Testis (tissue), 5 donors: ENCODE results near the gene SLX4IP. TPM values are rescaled to one million over a fixed set of nuclear protein-coding genes. Genes with fewer than 3 reads are reported as not detected.

Experiments
- DNase-seq: peaks from one replicate; pipeline ENCODE4 v3.0.0-alpha.2; 2019
- H3K27ac ChIP-seq, 2 donors: fragments of 200-600 bp; sonication (generic); one replicate each; pipeline ENCODE4 v1.5.1; 2019
- H3K27me3 ChIP-seq: fragments of 200-600 bp; sonication (generic); one replicate; pipeline ENCODE4 v1.5.1; 2019
- H3K36me3 ChIP-seq: fragments of 200-600 bp; sonication (generic); one replicate; pipeline ENCODE4 v1.5.1; 2017; ENCODE audit warnings: low read depth; ENCODE audit errors: missing control alignments
- H3K4me1 ChIP-seq: fragments of 200-600 bp; sonication (generic); one replicate; pipeline ENCODE4 v1.5.1; 2019
- H3K4me3 ChIP-seq, 2 donors: fragments of 200-600 bp; sonication (generic); one replicate each; pipeline ENCODE4 v1.5.1; 2017 to 2019
- H3K9me3 ChIP-seq: fragments of 200-600 bp; sonication (generic); one replicate; pipeline ENCODE4 v1.5.1; 2017
- POLR2A ChIP-seq: fragments of 450-650 bp; IDR thresholded peaks from one replicate; pipeline ENCODE4 v1.6.1; 2017; ENCODE audit warnings: antibody characterized with exemption, mild to moderate bottlenecking, moderate library complexity
- WGBS, 2 donors: methylation state at CpG; one replicate each; pipeline ENCODE4 v1.1.5; 2018; 5-methylcytosine and 5-hydroxymethylcytosine counted together
- intact Hi-C: fragments of 100-400 bp; cut with DNase I; formaldehyde crosslinking; loops from one replicate; pipeline ENCODE4 v1.15.1; 2023; ENCODE audit warnings: low total_unique reads
- long read RNA-seq, 2 donors: transcript quantifications; one replicate each; lab custom pipeline, GENCODE V29; 2026
- polyA plus RNA-seq: library from polyadenylated mRNA; stranded (reverse); fragments of 350-450 nt; fragmentation: Illumina TruSeq; extraction: RNeasy Lipid Tissue Mini Kit (QIAGEN cat#74804); gene quantifications from one replicate; pipeline ENCODE4 v1.2.3, GENCODE V29; 2014; ENCODE audit warnings: low read depth, low replicate concordance; ENCODE audit not compliant: insufficient read depth
- total RNA-seq, 2 donors: library from RNA; depleted of rRNA; stranded (reverse); fragments of >200 nt; gene quantifications; one replicate each; pipeline ENCODE4 v1.2.3, GENCODE V29; 2016
- TF ChIP-seq, protein P1 (sequence below), 3 experiments: fragments of 450-650 bp in 2 of 3; fragments of 200-600 bp in 1 of 3; sonication (generic) in 1 of 3; IDR thresholded peaks; one replicate each; pipeline ENCODE4 v1.5.1; 2016 to 2019; ENCODE audit warnings: antibody characterized with exemption in 3 of 3, mild to moderate bottlenecking in 2 of 3, moderate library complexity in 1 of 3

The SLX4IP gene
- total RNA-seq (10 to 100 TPM in 1 of 2 donors, 1 to 10 TPM in 1; 9.7 to 10.8 TPM), polyA plus RNA-seq (3.8 TPM)
- long read RNA-seq, donor 1, result 0 reads
- long read RNA-seq, donor 2, result 0 reads

DNA sequence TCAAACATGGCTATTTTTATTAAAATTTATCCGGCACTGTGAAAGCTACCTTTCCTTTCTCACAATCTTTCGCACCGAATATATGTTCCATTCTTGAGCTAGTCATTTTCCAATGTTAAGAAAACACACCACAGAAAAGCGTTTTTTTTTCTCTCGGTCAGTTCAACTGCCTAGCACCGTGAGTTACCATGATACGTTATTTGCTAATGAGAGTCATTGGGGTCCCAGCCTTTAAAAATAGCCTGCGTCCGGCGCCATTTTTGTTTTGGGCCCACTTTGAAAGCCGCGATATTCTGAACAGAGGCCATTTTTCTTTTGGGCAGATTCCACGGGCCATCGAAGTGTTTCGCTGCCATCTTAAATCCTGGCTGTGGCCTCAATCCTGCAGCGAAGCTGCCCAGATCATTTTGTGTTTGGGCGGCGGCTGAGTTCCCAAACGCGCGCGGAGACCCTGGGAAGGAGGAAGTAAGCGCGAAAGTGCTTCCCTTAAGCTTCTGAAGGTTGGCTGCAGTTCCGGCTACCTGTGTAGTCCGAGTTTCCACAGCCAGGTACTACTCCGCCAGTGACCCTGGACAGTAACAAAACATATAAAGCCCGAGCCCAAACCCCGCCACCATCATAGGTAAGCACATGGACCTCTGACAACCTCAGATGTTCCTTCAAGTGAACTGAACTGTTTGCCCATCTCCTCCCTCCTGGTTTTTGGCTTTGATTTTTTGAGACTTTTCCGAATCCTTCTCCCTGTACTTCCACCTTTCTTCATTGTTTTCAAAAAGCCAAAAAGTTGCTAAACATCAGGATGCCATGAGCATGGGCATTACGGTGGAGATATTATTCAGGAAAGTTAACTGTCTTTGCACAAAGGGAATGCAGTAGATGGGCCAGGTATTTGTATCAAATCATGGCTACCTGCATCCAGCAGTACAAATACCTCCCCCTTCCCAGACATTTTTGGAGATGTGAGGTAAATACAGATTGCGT lies at the start of gene SLX4IP:
SLX4IP (plus strand) TSS at position 474 of the 981 bp plus-strand sequence. CDS start 22,900 bp downstream, outside the sequence.
- Histone ChIP-seq H3K4me1 (peaks cover 12% of the 10 kb centered on the region), H3K27ac (peak within 1 kb of the TSS; percentile 86 to 92), H3K9me3 (no peaks in the 10 kb centered on the region), H3K4me3 (peak within 1 kb of the TSS; percentile 68 to 84), H3K36me3 (no peaks in the 10 kb centered on the region), H3K27me3 (no peaks in the 10 kb centered on the region)
- intact Hi-C loops, result no loop called here
- peak; percentile 97 for DNase-seq
- TF ChIP-seq, protein P1, sequence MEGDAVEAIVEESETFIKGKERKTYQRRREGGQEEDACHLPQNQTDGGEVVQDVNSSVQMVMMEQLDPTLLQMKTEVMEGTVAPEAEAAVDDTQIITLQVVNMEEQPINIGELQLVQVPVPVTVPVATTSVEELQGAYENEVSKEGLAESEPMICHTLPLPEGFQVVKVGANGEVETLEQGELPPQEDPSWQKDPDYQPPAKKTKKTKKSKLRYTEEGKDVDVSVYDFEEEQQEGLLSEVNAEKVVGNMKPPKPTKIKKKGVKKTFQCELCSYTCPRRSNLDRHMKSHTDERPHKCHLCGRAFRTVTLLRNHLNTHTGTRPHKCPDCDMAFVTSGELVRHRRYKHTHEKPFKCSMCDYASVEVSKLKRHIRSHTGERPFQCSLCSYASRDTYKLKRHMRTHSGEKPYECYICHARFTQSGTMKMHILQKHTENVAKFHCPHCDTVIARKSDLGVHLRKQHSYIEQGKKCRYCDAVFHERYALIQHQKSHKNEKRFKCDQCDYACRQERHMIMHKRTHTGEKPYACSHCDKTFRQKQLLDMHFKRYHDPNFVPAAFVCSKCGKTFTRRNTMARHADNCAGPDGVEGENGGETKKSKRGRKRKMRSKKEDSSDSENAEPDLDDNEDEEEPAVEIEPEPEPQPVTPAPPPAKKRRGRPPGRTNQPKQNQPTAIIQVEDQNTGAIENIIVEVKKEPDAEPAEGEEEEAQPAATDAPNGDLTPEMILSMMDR (IDR thresholded peaks at IDR 0.05), result no peak
- no peak for TF ChIP-seq POLR2A
- 2 to 3% methylated on average over 30 to 32 of the region's 32 CpGs for WGBS, 2 donors

- DNase-seq, result no peak
- Histone ChIP-seq H3K4me3 (no peak overlapping the region), H3K36me3 (no peaks in the 10 kb centered on the region), H3K27me3 (no peaks in the 10 kb centered on the region), H3K4me1 (no peaks in the 10 kb centered on the region), H3K9me3 (no peaks in the 10 kb centered on the region), H3K27ac (no peak overlapping the region)
- WGBS, 2 donors, result 69 to 71% methylated on average over 4 of the region's 4 CpGs
- intact Hi-C loops, result no loop called here
- no peak for TF ChIP-seq POLR2A
- TF ChIP-seq, protein P1 (IDR thresholded peaks at IDR 0.05), result no peak
These were observed 49.1 kb upstream of the SLX4IP start for GRCh38 chr20:10385850-10386544.

- H3K9me3 ChIP-seq, result no peaks in the 10 kb centered on the region
- H3K27ac ChIP-seq, result no peak overlapping the region
- no peaks in the 10 kb centered on the region for H3K36me3 ChIP-seq
- H3K27me3 ChIP-seq, result no peaks in the 10 kb centered on the region
- WGBS, 2 donors, result 93 to 95% methylated on average over 4 of the region's 4 CpGs
- no peak for TF ChIP-seq POLR2A
- TF ChIP-seq, protein P1 (IDR thresholded peaks at IDR 0.05), result no peak
- no peak for DNase-seq
- no peaks in the 10 kb centered on the region for H3K4me1 ChIP-seq
- intact Hi-C loops, result no loop called here
- no peak overlapping the region for H3K4me3 ChIP-seq
These were observed 47.4 kb upstream of the SLX4IP start for GRCh38 chr20:10387686-10388085.

DNA sequence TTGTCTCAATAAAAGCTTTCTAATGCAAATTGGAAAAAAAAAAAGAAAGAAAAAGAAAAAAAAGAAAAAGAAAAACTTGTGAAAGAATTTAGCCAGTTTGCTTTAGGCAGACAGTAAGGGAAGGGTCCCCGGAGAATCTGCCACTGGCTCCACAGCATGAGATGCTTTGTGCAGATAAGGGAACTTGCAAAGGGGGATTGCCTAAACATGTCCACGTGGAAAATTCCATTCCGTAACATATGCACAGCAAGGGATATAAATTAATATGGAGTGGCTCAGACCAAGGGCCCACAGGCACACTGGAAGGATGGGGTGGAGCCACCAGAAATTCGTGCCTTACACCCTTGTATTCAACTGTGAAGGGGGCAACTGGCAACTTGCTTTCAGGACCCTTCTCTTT lies 46.5 kb upstream of the SLX4IP start:
- H3K27ac ChIP-seq, result no peak overlapping the region
- no peak overlapping the region for H3K4me3 ChIP-seq
- WGBS, 2 donors, result 71 to 80% methylated on average over 4 of the region's 4 CpGs
- no peaks in the 10 kb centered on the region for H3K27me3 ChIP-seq
- no peak for TF ChIP-seq POLR2A
- TF ChIP-seq, protein P1 (IDR thresholded peaks at IDR 0.05), result no peak
- H3K4me1 ChIP-seq, result no peaks in the 10 kb centered on the region
- no peak for DNase-seq
- H3K9me3 ChIP-seq, result no peaks in the 10 kb centered on the region
- intact Hi-C loops, result no loop called here
- no peaks in the 10 kb centered on the region for H3K36me3 ChIP-seq
